A549 (cell line): ENCODE measurements around the gene MIR17HG. TPM values are rescaled to one million over a fixed set of nuclear protein-coding genes. Genes with fewer than 3 reads are reported as not detected.

Source experiments
- ATAC-seq, 2 experiments: fragments of 200-7000 bp in 1 of 2; fragments of >200 bp in 1 of 2; cut with Nextera tagmentation in 1 of 2; cut with Tn5 transposase in 1 of 2; 3 replicates each; pipeline versions ENCODE4 v1.8.0 to v1.9.1; 2018 to 2020; ENCODE audit warnings: mild to moderate bottlenecking in 1 of 2, moderate library complexity in 1 of 2
- CTCF ChIA-PET: fragments of 300-600 bp; sonication (Branson Sonifier 250); formaldehyde crosslinking; extraction: SDS; loops from one replicate; lab custom pipeline; 2021; ENCODE audit warnings: antibody characterized with exemption, inconsistent platforms; lab: Yijun Ruan, JAX
- POLR2A ChIA-PET: fragments of 350-600 bp; formaldehyde crosslinking; extraction: SDS; loops from one replicate; lab custom pipeline; 2021; ENCODE audit warnings: antibody characterized with exemption, inconsistent platforms; lab: Yijun Ruan, JAX
- DNase-seq, 2 experiments: peaks; one replicate each; pipeline versions ENCODE4 v3.0.0 to v3.0.0-alpha.2; 2011 to 2016; ENCODE audit warnings: low read depth in 1 of 2, low spot score in 1 of 2
- FAIRE-seq: peaks from 2 replicates; lab custom pipeline; 2011; peaks lifted over from hg19 to GRCh38; lab: Jason Lieb, UNC
- H3K27ac ChIP-seq, 2 experiments: fragments of >200 bp; sonication (Bioruptor Twin); formaldehyde crosslinking; 3 replicates each; pipeline ENCODE4 v1.5.1; 2016 to 2017
- H3K4me1 ChIP-seq: fragments of >200 bp; sonication (Bioruptor Twin); formaldehyde crosslinking; 3 replicates; pipeline ENCODE4 v1.6.1; 2016
- H3K4me2 ChIP-seq: fragments of >200 bp; sonication (Bioruptor Twin); formaldehyde crosslinking; 3 replicates; pipeline ENCODE4 v1.6.1; 2016
- H3K4me3 ChIP-seq: fragments of >200 bp; sonication (Bioruptor Twin); formaldehyde crosslinking; 3 replicates; pipeline ENCODE4 v1.5.1; 2016
- H3K9me3 ChIP-seq: fragments of >200 bp; sonication (Bioruptor Twin); formaldehyde crosslinking; 3 replicates; pipeline ENCODE4 v1.6.1; 2016
- JUNB ChIP-seq: fragments of >200 bp; sonication (Bioruptor Twin); formaldehyde crosslinking; IDR thresholded peaks from 2 replicates; pipeline ENCODE4 v1.6.1; 2016
- RFX5 ChIP-seq: fragments of 450-650 bp; IDR thresholded peaks from 2 replicates; pipeline ENCODE4 v1.7.1; 2014; ENCODE audit warnings: antibody characterized with exemption, mild to moderate bottlenecking, moderate library complexity
- ZSCAN20 ChIP-seq: fragments of 250-450 bp; sonication (Bioruptor Pico); IDR thresholded peaks from 2 replicates; pipeline ENCODE4 v1.8.0; 2022; ENCODE audit warnings: mild to moderate bottlenecking, moderate library complexity
- WGBS: methylation state at CpG from one replicate; pipeline ENCODE4 v1.1.6; 2017; ENCODE audit errors: missing lambda C conversion rate; 5-methylcytosine and 5-hydroxymethylcytosine counted together
- polyA plus RNA-seq, 4 experiments: library from polyadenylated mRNA; depleted of rRNA in 3 of 4; stranded (reverse); fragments of >200 nt; fragmentation: RNase III in 1 of 4; extraction: RNeasy Plus Mini Kit Qiagen cat#74134 plus additional on column Dnase treatment in 1 of 4; gene quantifications; 2 replicates in 3 of 4; 3 replicates in 1 of 4; pipeline ENCODE4 v1.2.3, GENCODE V29; 2011 to 2017
- TF ChIP-seq, protein P1 (sequence below): fragments of 250-450 bp; sonication (Bioruptor Pico); IDR thresholded peaks from 2 replicates; pipeline ENCODE4 v1.5.0; 2021; ENCODE audit warnings: mild to moderate bottlenecking, moderate library complexity, borderline replicate concordance

MIR17HG gene
- polyA plus RNA-seq, 2 of the 4 experiments (the other 2 are of a cell fraction), result 4.9 to 7.3 TPM

- ChIA-PET CTCF (no interaction called here), POLR2A (no interaction called here)
- TF ChIP-seq ZSCAN20 (CRISPR knock-in tag) (no peak), JUNB (no peak)
- TF ChIP-seq, protein P1, sequence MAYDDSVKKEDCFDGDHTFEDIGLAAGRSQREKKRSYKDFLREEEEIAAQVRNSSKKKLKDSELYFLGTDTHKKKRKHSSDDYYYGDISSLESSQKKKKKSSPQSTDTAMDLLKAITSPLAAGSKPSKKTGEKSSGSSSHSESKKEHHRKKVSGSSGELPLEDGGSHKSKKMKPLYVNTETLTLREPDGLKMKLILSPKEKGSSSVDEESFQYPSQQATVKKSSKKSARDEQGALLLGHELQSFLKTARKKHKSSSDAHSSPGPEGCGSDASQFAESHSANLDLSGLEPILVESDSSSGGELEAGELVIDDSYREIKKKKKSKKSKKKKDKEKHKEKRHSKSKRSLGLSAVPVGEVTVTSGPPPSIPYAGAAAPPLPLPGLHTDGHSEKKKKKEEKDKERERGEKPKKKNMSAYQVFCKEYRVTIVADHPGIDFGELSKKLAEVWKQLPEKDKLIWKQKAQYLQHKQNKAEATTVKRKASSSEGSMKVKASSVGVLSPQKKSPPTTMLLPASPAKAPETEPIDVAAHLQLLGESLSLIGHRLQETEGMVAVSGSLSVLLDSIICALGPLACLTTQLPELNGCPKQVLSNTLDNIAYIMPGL (CRISPR knock-in tag), result no peak
- H3K4me3 ChIP-seq, result no peak overlapping the region
- no peak overlapping the region for H3K4me2 ChIP-seq
- H3K27ac ChIP-seq, result no peak overlapping the region
- FAIRE-seq (no peak), ATAC-seq (no peak), DNase-seq (no peak)
- 56% methylated on average over 3 of the region's 3 CpGs for WGBS
- no peaks in the 10 kb centered on the region for H3K9me3 ChIP-seq
- H3K4me1 ChIP-seq, result peaks cover 3% of the 10 kb centered on the region; the same call in 1 of the 3 replicates
These were observed 53.2 kb downstream of the MIR17HG start for GRCh38 chr13:91400671-91401070.

- no peak overlapping the region for H3K4me2 ChIP-seq
- FAIRE-seq, result no peak
- H3K4me1 ChIP-seq, result peaks cover 3% of the 10 kb centered on the region; the same call in 1 of the 3 replicates
- ChIA-PET CTCF (no interaction called here), POLR2A (no interaction called here)
- WGBS, result 20% methylated on average over 2 of the region's 2 CpGs
- TF ChIP-seq RFX5, result no peak
- TF ChIP-seq, all 56 proteins: peak for 0
- ATAC-seq, result no peak
- no peak overlapping the region for H3K27ac ChIP-seq
- no peaks in the 10 kb centered on the region for H3K9me3 ChIP-seq
- H3K4me3 ChIP-seq, result no peak overlapping the region
- DNase-seq, result no peak
These were observed 54.4 kb downstream of the MIR17HG start for GRCh38 chr13:91401920-91402319.

Other genes with a start within 250 kb of the MIR17HG start
- gene GPC5, start 50.9 kb downstream of the MIR17HG start, polyA plus RNA-seq (2011; rRNA removed), result not detected in 2 replicates
- not detected in 3 replicates for gene GPC5, start 50.9 kb downstream of the MIR17HG start, polyA plus RNA-seq (2017; fragmentation: RNase III; extraction: RNeasy Plus Mini Kit Qiagen cat#74134 plus additional on column Dnase treatment)